Chondrocyte (in vitro differentiated cells): ENCODE results near the gene FAU. TPM values are rescaled to one million over a fixed set of nuclear protein-coding genes. Genes with fewer than 3 reads are reported as not detected.

ENCODE experiments used
- DNase-seq: peaks from one replicate; pipeline ENCODE4 v3.0.0; 2021; ENCODE audit warnings: mixed read lengths, low spot score
- H3K27ac Mint-ChIP-seq: one replicate; pipeline ENCODE4 v1.8.0; 2021; ENCODE audit warnings: mild to moderate bottlenecking, moderate library complexity, mixed read lengths; ENCODE audit not compliant: unreplicated experiment
- H3K27me3 Mint-ChIP-seq: 2 replicates; pipeline ENCODE4 v1.8.0; 2021; ENCODE audit warnings: low read depth, mixed read lengths
- H3K36me3 Mint-ChIP-seq: 2 replicates; pipeline ENCODE4 v1.8.0; 2021; ENCODE audit warnings: low read depth, mixed read lengths
- H3K4me1 Mint-ChIP-seq: 2 replicates; pipeline ENCODE4 v1.8.0; 2021; ENCODE audit warnings: low read depth, mild to moderate bottlenecking, mixed read lengths
- H3K4me3 Mint-ChIP-seq: one replicate; pipeline ENCODE4 v1.8.0; 2021; ENCODE audit warnings: mild to moderate bottlenecking, moderate library complexity, mixed read lengths; ENCODE audit not compliant: unreplicated experiment
- H3K9me3 Mint-ChIP-seq: 2 replicates; pipeline ENCODE4 v1.8.0; 2021; ENCODE audit warnings: low read depth, mixed read lengths
- CTCF ChIP-seq: fragments of 200-600 bp; sonication (generic); IDR thresholded peaks from 2 replicates; pipeline ENCODE4 v1.5.0; 2021; ENCODE audit warnings: antibody characterized with exemption, mild to moderate bottlenecking, moderate library complexity
- total RNA-seq: library from RNA; stranded (reverse); gene quantifications from 3 replicates; pipeline ENCODE4 v1.2.1, GENCODE V29; 2021

FAU gene
- total RNA-seq, 1 donor from 2014 or later, result 506 TPM

- H3K36me3 Mint-ChIP-seq, result peaks cover 23% of the 10 kb centered on the region
- peaks cover 31% of the 10 kb centered on the region for H3K4me1 Mint-ChIP-seq
- TF ChIP-seq CTCF, result no peak
- DNase-seq, result no peak
- no peaks in the 10 kb centered on the region for H3K9me3 Mint-ChIP-seq
- H3K4me3 Mint-ChIP-seq, result peak overlapping the region; percentile 95
- H3K27me3 Mint-ChIP-seq, result no peaks in the 10 kb centered on the region
- peak overlapping the region; percentile 99 for H3K27ac Mint-ChIP-seq
These were observed 37.1 kb downstream of the FAU start for GRCh38 chr11:65084598-65085375.

- no peaks in the 10 kb centered on the region for H3K9me3 Mint-ChIP-seq
- peak; percentile 99 for DNase-seq
- TF ChIP-seq CTCF, result no peak
- peak within 1 kb of the TSS; percentile 99 for H3K27ac Mint-ChIP-seq
- H3K4me3 Mint-ChIP-seq, result peak within 1 kb of the TSS; percentile 95
- peaks cover 31% of the 10 kb centered on the region for H3K4me1 Mint-ChIP-seq
- no peaks in the 10 kb centered on the region for H3K27me3 Mint-ChIP-seq
- peaks cover 16% of the 10 kb centered on the region for H3K36me3 Mint-ChIP-seq
These were observed 37.9 kb downstream of the FAU start, which contains the start of the genes CDCA5 and ZFPL1 for GRCh38 chr11:65083834-65084597. Gene CDCA5 (minus strand): TSS chr11:65084040. CDS start chr11:65083978, 62 bp downstream. Gene ZFPL1 (plus strand): TSS chr11:65084222. CDS start chr11:65084699, 477 bp downstream.

- Mint-ChIP-seq H3K4me1 (peaks cover 31% of the 10 kb centered on the region), H3K27ac (peak overlapping the region; percentile 99), H3K4me3 (peak overlapping the region; percentile 95), H3K36me3 (peaks cover 9% of the 10 kb centered on the region), H3K27me3 (no peaks in the 10 kb centered on the region), H3K9me3 (no peaks in the 10 kb centered on the region)
- DNase-seq, result no peak
- no peak for TF ChIP-seq CTCF
These were observed 38.6 kb downstream of the FAU start for GRCh38 chr11:65083134-65083833.

GRCh38 chr11:65078786-65079342 is 43.1 kb downstream of the FAU start:
- no peak overlapping the region for H3K27ac Mint-ChIP-seq
- TF ChIP-seq CTCF, result no peak
- H3K4me1 Mint-ChIP-seq, result peaks cover 10% of the 10 kb centered on the region
- H3K36me3 Mint-ChIP-seq, result no peaks in the 10 kb centered on the region
- no peaks in the 10 kb centered on the region for H3K9me3 Mint-ChIP-seq
- H3K4me3 Mint-ChIP-seq, result no peak overlapping the region
- DNase-seq, result no peak
- no peaks in the 10 kb centered on the region for H3K27me3 Mint-ChIP-seq
